NCI-H1105 treated with DMSO at 0.1 percent for 48 hours (cell line): Measurements from ENCODE around the gene WDR11.

Experiments
- DNase-seq: peaks from one replicate; lab custom pipeline; 2025; lab: John Stamatoyannopoulos, UW

Gene WDR11

DNA sequence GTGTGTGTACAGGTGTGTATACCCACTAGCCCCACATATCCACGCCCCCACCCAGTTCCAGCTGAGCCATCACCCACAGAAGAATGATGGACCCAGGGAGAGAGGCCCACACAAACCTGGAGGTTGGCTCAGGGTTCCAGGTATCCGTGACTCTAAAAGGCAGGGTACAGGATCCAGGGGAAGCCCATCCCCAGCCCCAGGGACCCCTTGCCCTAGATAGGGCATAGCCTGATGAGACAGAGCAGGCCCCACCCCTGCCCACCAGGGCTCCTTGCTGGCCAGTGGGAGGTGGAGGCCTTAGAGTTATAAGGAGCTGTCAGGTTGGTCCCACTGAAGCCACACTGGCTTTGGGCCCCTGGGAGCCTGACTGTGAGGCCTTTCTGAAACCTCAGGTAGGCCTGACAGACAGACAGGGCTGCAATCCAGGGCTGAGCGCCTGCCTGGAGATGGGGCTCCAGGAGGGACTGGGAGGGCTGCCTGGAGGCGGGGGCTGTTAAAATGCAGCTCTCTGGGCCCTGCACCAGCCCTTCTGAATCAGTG is 93.5 kb downstream of the WDR11 start:
- DNase-seq, result no peak

- no peak for DNase-seq
Measured at GRCh38 chr10:120945182-120945581, 94.0 kb downstream of the WDR11 start.

- DNase-seq, result peak; percentile 5
Measured at GRCh38 chr10:120945801-120946302, 94.7 kb downstream of the WDR11 start.

DNA sequence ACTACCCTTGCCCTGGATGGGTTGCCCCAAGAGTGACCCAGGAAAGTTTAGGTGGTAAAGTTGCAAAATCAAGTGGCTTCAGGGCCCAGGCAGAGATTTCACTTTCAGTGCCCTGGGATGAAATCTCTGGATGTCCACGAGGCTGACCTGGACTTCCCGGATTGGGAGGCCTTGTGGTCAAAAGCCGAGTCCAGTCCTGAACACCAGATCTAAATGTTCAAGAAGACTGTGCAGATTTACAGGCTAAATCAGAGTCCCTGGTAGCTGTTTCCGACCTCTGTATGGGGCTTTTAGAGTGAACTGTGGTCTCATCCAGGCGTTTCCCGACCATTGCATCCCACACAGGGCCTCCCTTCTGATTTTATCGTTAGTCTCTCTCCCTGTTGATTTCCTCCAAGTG is 95.3 kb downstream of the WDR11 start:
- no peak for DNase-seq

DNA sequence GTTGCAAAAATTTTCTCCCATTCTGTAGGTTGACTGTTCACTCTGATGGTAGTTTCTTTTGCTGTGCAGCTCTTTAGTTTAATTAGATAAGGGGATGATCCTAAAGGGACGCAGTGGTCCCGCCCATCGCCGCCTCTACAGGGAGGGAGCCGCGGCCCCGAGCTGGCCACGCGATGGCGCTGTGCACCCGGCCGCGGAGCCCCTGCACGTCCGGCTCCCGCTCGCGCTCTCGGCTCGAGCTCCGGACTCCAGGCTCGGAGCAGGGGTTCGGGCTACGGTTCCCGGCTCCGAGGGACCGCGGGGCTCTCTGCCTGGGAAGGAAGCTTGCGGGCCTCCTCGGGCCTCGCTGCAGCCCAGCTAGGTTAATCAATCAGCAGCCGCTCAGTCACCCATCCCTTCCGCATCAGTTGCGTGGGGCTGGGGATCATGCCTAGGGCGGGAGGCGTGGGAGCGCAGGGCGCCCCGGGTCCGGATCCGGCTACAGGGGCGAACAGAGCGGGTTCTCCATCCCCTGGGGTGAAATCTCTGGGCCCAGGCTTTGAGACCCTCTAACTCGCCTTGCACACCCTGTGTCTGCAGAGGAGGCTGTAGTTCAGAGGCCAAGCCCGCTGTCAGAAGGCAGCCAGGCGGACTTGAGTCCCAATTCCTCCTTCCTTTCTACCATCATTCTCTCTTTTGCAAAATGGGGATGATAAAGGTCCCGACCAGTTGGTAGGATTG is 97.9 kb downstream of the WDR11 start:
- no peak for DNase-seq

DNA sequence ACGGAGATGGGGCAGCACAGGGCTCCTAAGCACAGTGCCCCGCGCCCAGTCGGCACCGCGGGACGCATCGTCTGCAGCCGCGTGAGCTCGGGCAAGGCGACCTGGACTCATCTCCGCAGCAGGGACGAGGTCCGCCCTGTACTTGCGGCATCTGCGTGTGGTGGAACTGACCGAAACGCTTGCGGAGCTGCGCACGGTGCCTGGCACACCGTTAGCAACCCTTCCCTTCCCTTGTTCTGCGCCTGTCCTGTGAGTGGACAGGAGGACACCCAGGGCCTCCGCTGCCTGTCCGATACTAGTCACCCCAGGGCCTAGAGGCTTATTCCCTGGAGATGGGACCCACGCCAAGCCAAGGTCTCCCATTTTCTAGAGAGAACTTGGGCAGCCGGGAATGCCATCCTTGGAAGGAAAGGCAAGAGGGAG is 98.5 kb downstream of the WDR11 start:
- DNase-seq, result no peak

DNA sequence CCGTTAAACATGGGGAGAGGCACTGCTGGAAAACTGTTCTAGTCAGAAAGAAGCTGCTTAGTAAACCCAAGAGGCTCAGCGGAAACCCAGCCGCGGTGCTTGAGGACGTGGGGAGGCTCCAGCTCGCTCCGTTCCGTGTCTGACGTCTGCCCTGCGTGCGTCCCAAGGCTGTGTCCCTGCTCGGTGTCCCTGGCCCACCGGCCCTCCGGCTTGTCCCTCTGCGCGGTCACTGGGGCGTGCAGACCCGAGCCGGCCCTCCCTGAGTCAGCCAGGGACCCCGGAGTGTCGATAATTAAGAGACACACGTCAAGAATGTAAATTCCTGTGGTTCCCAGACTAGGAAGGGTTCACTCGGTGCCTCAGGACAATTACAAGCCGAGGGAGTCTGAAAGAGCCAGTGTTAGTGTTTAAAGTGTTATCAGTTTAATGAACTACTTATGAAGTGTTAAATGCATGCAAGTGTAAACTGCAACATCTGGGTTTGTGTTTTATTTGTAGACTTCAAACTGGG is 98.9 kb downstream of the WDR11 start:
- no peak for DNase-seq

DNA sequence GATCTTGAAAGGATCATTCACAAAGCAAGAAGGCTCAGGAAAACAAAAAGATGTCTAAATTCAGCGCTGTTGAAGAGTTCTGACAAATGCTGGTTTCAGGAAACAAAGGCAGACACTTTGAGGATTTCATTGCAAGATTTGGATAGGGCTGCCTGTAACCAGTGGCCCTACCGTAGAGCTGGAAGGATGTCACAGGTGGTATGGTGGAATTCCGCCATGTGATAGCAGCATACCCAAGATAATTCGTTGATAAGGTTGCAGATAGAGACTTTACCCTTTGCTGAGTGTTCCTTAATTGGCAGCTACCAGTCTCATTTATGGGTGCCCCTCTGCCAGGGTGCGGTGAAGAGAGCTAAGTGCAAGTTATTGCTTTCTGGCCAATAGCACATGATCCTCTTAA is 100.1 kb downstream of the WDR11 start:
- no peak for DNase-seq

GRCh38 chr10:120953897-120954296 is 102.7 kb downstream of the WDR11 start:
- DNase-seq, result no peak
